A673 (cell line): Measurements from ENCODE around the gene SUFU. TPM values are rescaled to one million over a fixed set of nuclear protein-coding genes. Genes with fewer than 3 reads are reported as not detected.

Source experiments
- BruUV-seq: library from RNA; stranded (reverse); fragments of 400-500 nt; replicated peaks from 2 replicates; lab custom pipeline; 2021; lab: Mats Ljungman, UMichigan
- CTCF ChIA-PET: fragments of 300-600 bp; sonication (Branson Sonifier 250); formaldehyde crosslinking; loops from one replicate; lab custom pipeline; 2022; ENCODE audit warnings: antibody characterized with exemption; lab: Charles Lee
- POLR2A ChIA-PET: fragments of 300-600 bp; sonication (Branson Sonifier 250); formaldehyde crosslinking; loops from one replicate; lab custom pipeline; 2022; ENCODE audit warnings: antibody characterized with exemption; ENCODE audit not compliant: low non-redundant PET; lab: Charles Lee
- DNase-seq: peaks from one replicate; pipeline ENCODE4 v3.0.0-alpha.2; 2015; ENCODE audit warnings: low spot score
- H3K27ac ChIP-seq: fragments of 200-600 bp; sonication (generic); 2 replicates; pipeline ENCODE4 v1.5.1; 2016; ENCODE audit warnings: mixed run types, low read depth, mild to moderate bottlenecking, mixed read lengths, antibody characterized with exemption, low read length; ENCODE audit not compliant: poor library complexity, severe bottlenecking
- H3K27me3 ChIP-seq: fragments of 200-600 bp; sonication (generic); replicated peaks from 2 replicates; pipeline ENCODE4 v1.6.1; 2017; ENCODE audit warnings: mixed run types, low read depth, mild to moderate bottlenecking, mixed read lengths, antibody characterized with exemption, low read length; ENCODE audit not compliant: insufficient read depth, poor library complexity
- H3K36me3 ChIP-seq: fragments of 200-600 bp; sonication (generic); 2 replicates; pipeline ENCODE4 v1.6.1; 2016; ENCODE audit warnings: mixed run types, mild to moderate bottlenecking, mixed read lengths, antibody characterized with exemption, low read length; ENCODE audit not compliant: insufficient read depth, poor library complexity, severe bottlenecking
- H3K4me1 ChIP-seq: fragments of 200-600 bp; sonication (generic); 2 replicates; pipeline ENCODE4 v1.6.1; 2017; ENCODE audit warnings: mixed run types, mild to moderate bottlenecking, mixed read lengths, antibody characterized with exemption, low read length; ENCODE audit not compliant: insufficient read depth, poor library complexity, severe bottlenecking
- H3K4me3 ChIP-seq: fragments of 200-600 bp; sonication (generic); 2 replicates; pipeline ENCODE4 v1.5.1; 2016; ENCODE audit warnings: low read depth, mixed run types, mild to moderate bottlenecking, mixed read lengths, low read length; ENCODE audit not compliant: poor library complexity, severe bottlenecking
- H3K9me3 ChIP-seq: fragments of 200-600 bp; sonication (generic); 2 replicates; pipeline ENCODE4 v1.6.1; 2016; ENCODE audit warnings: mixed run types, low read depth, mild to moderate bottlenecking, mixed read lengths, antibody characterized with exemption, low read length; ENCODE audit not compliant: poor library complexity, severe bottlenecking
- CTCF ChIP-seq: fragments of 300-800, 200-600 bp; sonication (generic); conservative IDR thresholded peaks from 2 replicates; pipeline ENCODE4 v1.5.1; 2017; ENCODE audit warnings: low read depth, mild to moderate bottlenecking, antibody characterized with exemption, low read length, moderate library complexity, mixed read lengths
- EZH2 ChIP-seq: fragments of 200-600 bp; sonication (generic); IDR thresholded peaks from 2 replicates; pipeline ENCODE4 v1.6.1; 2017; ENCODE audit warnings: borderline replicate concordance, low read depth, mild to moderate bottlenecking, mixed read lengths, antibody characterized with exemption, low read length; ENCODE audit not compliant: poor library complexity, severe bottlenecking
- intact Hi-C: fragments of 100-400 bp; cut with micrococcal nuclease; formaldehyde crosslinking; loops from one replicate; pipeline ENCODE4 v1.10.0; 2022; ENCODE audit not compliant: unreplicated experiment
- total RNA-seq: library from RNA; stranded (reverse); gene quantifications from 2 replicates; pipeline ENCODE4 v1.2.3, GENCODE V29; 2021

SUFU gene
- total RNA-seq, 1 experiment from 2014 or later, result 20.5 TPM

- ChIA-PET CTCF (interaction anchor here (0.6 to 0.8 kb wide), 2 partner anchors 78 to 140 kb away, joined by 3 read pairs; partner anchors contain the start of gene SUFU), POLR2A (no interaction called here)
- H3K36me3 ChIP-seq, result no peaks in the 10 kb centered on the region
- H3K4me1 ChIP-seq, result peaks cover 14% of the 10 kb centered on the region
- no peaks in the 10 kb centered on the region for H3K9me3 ChIP-seq
- H3K27ac ChIP-seq, result peak overlapping the region; percentile 88
- no peaks in the 10 kb centered on the region for H3K27me3 ChIP-seq
- TF ChIP-seq CTCF (no peak), EZH2 (no peak)
- intact Hi-C loops, result loop anchor here (10.0 kb wide), 1 partner anchor 249 kb away; the partner anchor contains the start of gene NFKB2
- no TSS peak for BruUV-seq
- H3K4me3 ChIP-seq, result peak overlapping the region; percentile 96
- peak; percentile 80 for DNase-seq
These were observed 139.7 kb downstream of the SUFU start for GRCh38 chr10:102643336-102644065.

DNA sequence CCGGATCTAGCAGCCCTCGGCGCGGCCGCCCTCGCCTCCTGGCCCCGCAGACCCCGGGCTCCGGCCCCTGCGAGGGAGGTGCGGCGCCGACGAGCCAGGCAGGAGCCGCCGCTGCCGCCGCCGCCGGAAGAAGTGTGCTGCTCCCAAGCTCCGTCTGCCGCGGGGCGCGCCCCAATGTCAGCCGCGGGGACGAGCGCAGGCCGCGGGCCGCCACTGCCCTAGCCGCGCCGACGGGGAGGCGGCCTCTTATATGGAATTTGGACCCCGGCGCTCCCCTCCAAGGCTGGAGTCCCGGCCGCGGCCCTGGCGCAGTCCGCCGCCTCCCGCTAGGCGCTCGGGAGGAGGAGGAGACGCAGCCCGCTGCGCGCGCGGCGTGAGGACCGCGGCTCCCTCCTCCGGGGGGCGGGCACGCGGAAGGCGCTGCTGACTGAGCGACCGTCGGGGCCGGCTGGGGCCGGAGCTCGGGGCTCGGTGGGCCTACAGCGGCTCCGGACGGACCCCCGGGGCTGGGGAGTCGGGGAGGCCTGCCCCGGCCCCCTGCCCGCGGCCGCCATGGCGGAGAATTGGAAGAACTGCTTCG lies 140.4 kb downstream of the SUFU start, which contains the start of gene TRIM8:
TSS of gene TRIM8 (plus strand) at position 414 of the 580 bp plus-strand sequence. CDS start at position 553, 139 bp downstream.
- intact Hi-C loops, result loop anchor here (10.0 kb wide), 1 partner anchor 249 kb away; the partner anchor contains the start of gene NFKB2
- POLR2A ChIA-PET, result interaction anchor here (0.7 kb wide), 1 partner anchor 348 kb away, joined by 5 read pairs; no protein-coding TSS in a partner anchor
- CTCF ChIA-PET, result interaction anchor here (0.6 to 0.8 kb wide), 2 partner anchors 110 to 140 kb away, joined by 3 to 4 read pairs; partner anchors contain the start of gene SUFU
- H3K36me3 ChIP-seq, result no peaks in the 10 kb centered on the region
- H3K27me3 ChIP-seq, result no peaks in the 10 kb centered on the region
- H3K4me3 ChIP-seq, result peak within 1 kb of the TSS; percentile 96
- BruUV-seq, result no TSS peak
- peak; percentile 80 for DNase-seq
- no peak for TF ChIP-seq CTCF
- no peak for TF ChIP-seq EZH2
- no peaks in the 10 kb centered on the region for H3K9me3 ChIP-seq
- peaks cover 14% of the 10 kb centered on the region for H3K4me1 ChIP-seq
- H3K27ac ChIP-seq, result peak within 1 kb of the TSS; percentile 88

DNA sequence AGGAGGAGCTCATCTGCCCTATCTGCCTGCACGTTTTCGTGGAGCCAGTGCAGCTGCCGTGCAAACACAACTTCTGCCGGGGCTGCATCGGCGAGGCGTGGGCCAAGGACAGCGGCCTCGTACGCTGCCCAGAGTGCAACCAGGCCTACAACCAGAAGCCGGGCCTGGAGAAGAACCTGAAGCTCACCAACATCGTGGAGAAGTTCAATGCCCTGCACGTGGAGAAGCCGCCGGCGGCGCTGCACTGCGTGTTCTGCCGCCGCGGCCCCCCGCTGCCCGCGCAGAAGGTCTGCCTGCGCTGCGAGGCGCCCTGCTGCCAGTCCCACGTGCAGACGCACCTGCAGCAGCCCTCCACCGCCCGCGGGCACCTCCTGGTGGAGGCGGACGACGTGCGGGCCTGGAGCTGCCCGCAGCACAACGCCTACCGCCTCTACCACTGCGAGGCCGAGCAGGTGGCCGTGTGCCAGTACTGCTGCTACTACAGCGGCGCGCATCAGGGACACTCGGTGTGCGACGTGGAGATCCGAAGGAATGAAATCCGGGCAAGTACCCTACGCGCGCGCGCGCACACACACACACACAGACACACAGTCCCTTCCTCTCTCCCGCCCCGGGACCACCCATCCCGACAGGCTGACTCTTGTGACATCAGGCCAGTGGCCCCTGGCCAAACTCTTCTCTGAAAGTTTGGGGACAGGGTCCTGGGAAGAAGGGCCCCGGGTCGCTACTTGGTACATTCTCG lies 141.0 kb downstream of the SUFU start:
- peak overlapping the region; percentile 88 for H3K27ac ChIP-seq
- no peaks in the 10 kb centered on the region for H3K36me3 ChIP-seq
- peak; percentile 66 for TF ChIP-seq CTCF
- no peak for TF ChIP-seq EZH2
- H3K4me3 ChIP-seq, result peak overlapping the region; percentile 96
- intact Hi-C loops, result loop anchor here (1.0 to 10.0 kb wide), 2 partner anchors 143 to 250 kb away; partner anchors contain the start of genes ACTR1A and NFKB2
- no peaks in the 10 kb centered on the region for H3K9me3 ChIP-seq
- BruUV-seq, result no TSS peak
- peak; percentile 89 for DNase-seq
- POLR2A ChIA-PET, result interaction anchor here (0.7 kb wide), 1 partner anchor 348 kb away, joined by 5 read pairs; no protein-coding TSS in a partner anchor
- H3K27me3 ChIP-seq, result no peaks in the 10 kb centered on the region
- CTCF ChIA-PET, result interaction anchor here (0.6 to 1.2 kb wide), 2 partner anchors 69 to 111 kb away, joined by 3 to 4 read pairs; partner anchors contain the start of genes ARL3 and SFXN2
- H3K4me1 ChIP-seq, result peaks cover 14% of the 10 kb centered on the region
